GM19099 (cell line): ENCODE data around the gene IMPG2.

Source experiments
- POLR2A ChIP-seq: IDR thresholded peaks from 3 replicates; pipeline ENCODE4 v1.6.1; 2011; ENCODE audit warnings: low read depth; ENCODE audit not compliant: insufficient read length; ENCODE audit errors: extremely low read depth

The IMPG2 gene

DNA sequence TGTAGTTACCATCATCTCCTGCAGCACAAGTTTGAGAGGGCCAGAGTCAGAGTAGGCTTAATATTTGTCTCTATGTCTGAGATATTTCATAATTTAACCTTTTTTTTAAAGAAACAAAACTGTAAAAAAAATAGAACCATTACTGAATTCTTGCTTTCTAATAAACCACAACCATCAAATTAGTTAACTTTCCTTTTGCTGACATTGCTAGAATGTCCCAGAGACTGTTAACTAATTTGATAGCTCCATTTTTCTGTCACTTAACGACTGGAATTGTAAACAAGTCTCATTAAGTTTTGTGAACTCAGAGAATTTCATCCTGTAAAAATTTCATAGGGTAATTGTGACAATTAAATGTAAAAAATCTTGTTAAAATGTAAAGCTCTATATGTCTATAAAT is 35.6 kb downstream of the IMPG2 start:
- no peak for TF ChIP-seq POLR2A

- TF ChIP-seq POLR2A, result no peak
These were observed 38.8 kb downstream of the IMPG2 start for GRCh38 chr3:101281521-101282030.

DNA sequence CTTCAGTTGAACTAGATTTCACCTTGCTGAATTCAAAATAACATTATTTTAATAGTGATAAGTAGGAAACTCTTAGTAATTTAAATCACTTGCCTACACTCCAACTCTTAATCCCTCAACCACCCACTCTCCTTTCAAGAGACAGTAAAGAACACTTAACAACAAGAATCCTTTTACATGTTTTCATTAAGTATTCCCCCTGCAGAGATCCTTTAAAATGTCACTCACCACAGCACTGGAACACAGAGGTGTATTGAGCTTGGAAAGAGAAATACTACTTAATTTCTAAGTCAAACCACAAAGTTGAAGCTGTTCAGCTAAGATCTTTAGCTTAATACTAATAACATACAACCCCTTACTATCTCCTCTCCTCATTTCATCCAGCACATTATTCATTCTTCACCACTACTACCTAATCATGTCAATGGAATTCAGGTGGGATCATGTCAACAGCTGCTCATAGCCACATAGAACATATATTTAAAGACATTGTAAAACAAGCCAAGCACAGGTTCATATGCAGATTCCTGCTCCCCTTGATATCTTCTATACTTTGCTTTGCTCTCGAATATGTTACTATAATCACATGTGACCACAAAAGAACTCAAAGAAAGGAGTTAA is 40.5 kb downstream of the IMPG2 start:
- no peak for TF ChIP-seq POLR2A

DNA sequence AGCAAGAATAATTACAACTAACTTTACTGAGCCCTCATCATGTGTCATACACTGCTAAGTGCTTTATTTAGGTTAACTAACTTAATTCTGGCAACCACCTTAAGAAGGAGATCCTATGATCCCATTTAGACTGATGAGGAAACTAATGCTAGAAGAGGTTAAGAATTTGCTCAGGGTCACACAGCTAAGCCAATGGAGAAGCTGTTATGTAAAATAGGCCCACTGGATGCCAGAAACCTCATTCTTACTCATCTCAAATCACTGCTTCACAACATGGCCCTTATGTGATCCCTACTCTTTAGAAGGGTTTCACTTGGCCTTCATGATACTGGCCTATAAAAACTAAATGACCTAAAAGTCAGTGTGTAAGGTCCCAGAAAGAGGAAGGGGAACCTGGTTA is 41.2 kb downstream of the IMPG2 start:
- no peak for TF ChIP-seq POLR2A

DNA sequence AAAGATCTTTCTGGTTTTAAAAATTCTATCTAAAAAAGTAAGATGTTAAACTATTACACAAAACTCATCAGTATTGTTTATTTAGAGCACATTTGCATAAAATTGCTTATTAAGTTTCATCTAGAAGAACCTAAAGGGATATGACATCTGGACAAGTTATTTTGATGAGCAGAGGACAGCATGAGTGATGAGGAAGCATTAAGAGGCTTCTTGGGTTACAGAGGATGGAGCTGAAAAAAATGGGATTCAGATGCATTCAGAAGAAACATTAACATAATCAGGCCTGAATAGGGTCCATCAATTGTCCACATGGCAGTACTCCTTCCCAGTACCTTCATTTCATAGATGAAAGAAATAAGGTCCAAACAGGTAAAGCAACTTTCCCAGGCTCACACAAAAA is 41.6 kb downstream of the IMPG2 start:
- TF ChIP-seq POLR2A, result no peak

GRCh38 chr3:101273608-101274007 is 46.8 kb downstream of the IMPG2 start:
- TF ChIP-seq POLR2A, result no peak

DNA sequence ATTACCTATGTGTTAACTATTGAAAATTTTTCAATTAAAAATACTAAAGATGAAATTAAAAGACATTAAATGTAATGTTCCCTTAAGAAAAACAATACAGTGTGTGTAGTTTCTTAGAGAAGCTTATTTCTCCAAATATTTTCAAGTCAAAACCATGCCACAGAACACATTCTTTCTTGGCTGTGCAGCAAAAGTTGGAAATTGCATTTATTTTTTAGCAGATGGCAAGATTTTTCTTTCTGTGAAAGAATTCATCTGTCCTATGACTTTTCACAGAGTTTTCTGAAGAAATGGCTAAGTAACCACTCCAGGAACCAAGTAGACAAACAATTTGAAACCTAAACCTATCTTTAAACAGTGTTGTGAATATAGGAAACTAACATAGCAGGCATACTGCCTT is 47.2 kb downstream of the IMPG2 start:
- no peak for TF ChIP-seq POLR2A

DNA sequence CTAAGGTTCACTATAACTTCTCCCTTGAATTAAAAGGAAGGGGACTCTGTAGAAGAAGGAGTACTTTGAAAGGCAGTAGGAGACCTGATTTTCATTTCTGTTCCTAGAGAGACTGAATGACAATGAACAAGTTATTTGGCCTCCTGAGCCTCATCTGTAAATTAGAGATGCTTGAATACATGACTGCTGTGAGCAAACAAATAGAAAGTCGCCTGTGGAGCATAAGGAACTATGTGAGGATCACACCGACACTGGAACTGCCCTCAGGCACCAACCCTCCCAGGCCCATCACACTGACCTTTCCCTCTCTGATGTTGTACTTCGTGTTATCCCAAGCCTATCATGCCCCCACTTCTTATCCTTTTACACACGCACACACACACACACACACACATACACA is 48.6 kb downstream of the IMPG2 start:
- TF ChIP-seq POLR2A, result no peak

GRCh38 chr3:101270149-101270548 is 50.2 kb downstream of the IMPG2 start:
- TF ChIP-seq POLR2A, result no peak

DNA sequence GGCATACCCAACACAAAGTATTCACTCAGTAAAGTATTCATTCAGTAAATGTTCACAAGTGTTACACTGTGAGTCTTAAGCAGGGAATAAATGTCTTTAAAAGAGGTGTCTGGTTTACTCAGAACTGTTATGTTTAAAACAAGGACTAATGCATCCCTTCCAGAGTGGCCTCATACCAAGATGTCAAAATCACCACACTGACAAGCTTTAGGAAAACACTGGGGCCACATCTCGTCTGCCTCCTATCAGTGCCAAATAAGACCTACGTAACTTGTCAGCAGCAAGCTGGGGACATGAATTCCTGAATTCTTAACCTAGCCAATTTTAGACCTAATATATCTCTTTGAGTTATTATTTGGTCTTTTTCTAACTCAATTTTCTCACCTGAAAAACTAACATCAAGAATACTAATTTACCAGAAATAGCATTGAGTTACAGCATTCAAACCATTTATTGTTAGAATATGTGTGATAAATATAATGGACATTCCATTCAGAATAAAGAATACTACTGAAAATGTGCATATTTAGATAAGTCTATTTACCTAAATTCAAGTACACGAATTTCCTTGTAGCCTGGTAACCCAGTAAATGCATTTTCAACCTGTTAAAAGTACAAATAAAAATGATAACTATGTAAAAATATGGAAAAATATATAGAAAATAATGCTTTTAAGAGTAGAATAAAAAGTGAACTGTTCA is 51.3 kb downstream of the IMPG2 start:
- TF ChIP-seq POLR2A, result no peak

GRCh38 chr3:101268141-101268540 is 52.2 kb downstream of the IMPG2 start:
- no peak for TF ChIP-seq POLR2A

- no peak for TF ChIP-seq POLR2A
These were observed 53.8 kb downstream of the IMPG2 start for GRCh38 chr3:101266566-101266965.

- TF ChIP-seq POLR2A, result no peak
These were observed 54.3 kb downstream of the IMPG2 start for GRCh38 chr3:101266071-101266470.

GRCh38 chr3:101262393-101263240 is 57.8 kb downstream of the IMPG2 start:
- no peak for TF ChIP-seq POLR2A

GRCh38 chr3:101261506-101261905 is 58.9 kb downstream of the IMPG2 start:
- no peak for TF ChIP-seq POLR2A
